IPS-NIHi7 (cell line): ENCODE measurements around the gene NTNG1.
"Not testable (repeated sequence)": the region's sequence is repeated elsewhere in the genome, so short reads cannot be mapped to it uniquely, and the experiment has no call there.

ENCODE experiments used
- DNase-seq: peaks from one replicate; pipeline ENCODE4 v3.0.0; 2012; ENCODE audit warnings: mixed read lengths; ENCODE audit errors: extremely low spot score

Gene NTNG1

GRCh38 chr1:107198561-107198960, 57.7 kb downstream of the NTNG1 start:
- DNase-seq, result no peak

- DNase-seq, result no peak
These were observed 59.8 kb downstream of the NTNG1 start for GRCh38 chr1:107200631-107201030.

GRCh38 chr1:107202007-107202406, 61.2 kb downstream of the NTNG1 start:
- DNase-seq, result no peak

GRCh38 chr1:107213225-107213624, 72.4 kb downstream of the NTNG1 start:
- no peak for DNase-seq

GRCh38 chr1:107220036-107220435, 79.2 kb downstream of the NTNG1 start:
- DNase-seq, result no peak

GRCh38 chr1:107225706-107226105, 84.9 kb downstream of the NTNG1 start:
- DNase-seq, result no peak

- DNase-seq, result no peak
These were observed 88.0 kb downstream of the NTNG1 start for GRCh38 chr1:107228704-107229371.

GRCh38 chr1:107229711-107230110, 88.9 kb downstream of the NTNG1 start:
- no peak for DNase-seq

GRCh38 chr1:107230121-107230520, 89.3 kb downstream of the NTNG1 start:
- DNase-seq, result no peak

- DNase-seq, result no peak
These were observed 90.5 kb downstream of the NTNG1 start for GRCh38 chr1:107231291-107231690.

GRCh38 chr1:107232426-107232825, 91.6 kb downstream of the NTNG1 start:
- DNase-seq, result no peak

GRCh38 chr1:107236760-107237159, 95.9 kb downstream of the NTNG1 start:
- not testable (repeated sequence) for DNase-seq

GRCh38 chr1:107243461-107243860, 102.6 kb downstream of the NTNG1 start:
- no peak for DNase-seq

- DNase-seq, result no peak
These were observed 104.1 kb downstream of the NTNG1 start for GRCh38 chr1:107244709-107245500.

GRCh38 chr1:107246775-107247345, 106.0 kb downstream of the NTNG1 start:
- no peak for DNase-seq

GRCh38 chr1:107247679-107248078, 106.8 kb downstream of the NTNG1 start:
- no peak for DNase-seq

- DNase-seq, result no peak
These were observed 109.3 kb downstream of the NTNG1 start for GRCh38 chr1:107250169-107250568.

GRCh38 chr1:107251083-107251482, 110.2 kb downstream of the NTNG1 start:
- DNase-seq, result no peak

GRCh38 chr1:107251839-107252238, 111.0 kb downstream of the NTNG1 start:
- DNase-seq, result no peak

GRCh38 chr1:107252271-107252670, 111.4 kb downstream of the NTNG1 start:
- DNase-seq, result no peak

- peak; percentile 31 for DNase-seq
These were observed 113.5 kb downstream of the NTNG1 start for GRCh38 chr1:107254306-107254705.

- DNase-seq, result no peak
These were observed 114.6 kb downstream of the NTNG1 start for GRCh38 chr1:107255469-107255868.
